HepG2 (cell line): ENCODE data around the gene MYO1G. TPM values are rescaled to one million over a fixed set of nuclear protein-coding genes. Genes with fewer than 3 reads are reported as not detected.

ENCODE experiments used
- ATAC-seq: fragments of 200-7000 bp; cut with Tn5 transposase; 3 replicates; pipeline ENCODE4 v1.9.1; 2020; ENCODE audit warnings: mild to moderate bottlenecking, moderate library complexity
- BruUV-seq: library from RNA; stranded (reverse); fragments of 400-500 nt; replicated peaks from 2 replicates; lab custom pipeline; 2021; lab: Mats Ljungman, UMichigan
- CTCF ChIA-PET: fragments of 300-600 bp; formaldehyde crosslinking; extraction: SDS; loops from one replicate; lab custom pipeline; 2021; ENCODE audit warnings: low total read pairs, inconsistent platforms, low intra/inter-chr PET ratio; lab: Yijun Ruan, JAX
- POLR2A ChIA-PET: fragments of 350-600 bp; sonication (Branson Sonifier 250); formaldehyde crosslinking; loops from one replicate; lab custom pipeline; 2020; ENCODE audit warnings: antibody characterized with exemption, inconsistent platforms; lab: Yijun Ruan, JAX
- DNase-seq: peaks from one replicate; pipeline ENCODE4 v3.0.0-alpha.2; 2015; ENCODE audit warnings: low spot score
- FAIRE-seq: peaks from 3 replicates; lab custom pipeline; 2011; peaks lifted over from hg19 to GRCh38; lab: Jason Lieb, UNC
- H2AFZ ChIP-seq: one replicate; pipeline ENCODE4 v1.6.1; 2011; ENCODE audit warnings: low read length, inconsistent platforms
- H3K27ac ChIP-seq: fragments of 300-600 bp; 3 replicates; pipeline ENCODE4 v1.8.0; 2011; ENCODE audit warnings: mixed run types, mild to moderate bottlenecking, mixed read lengths, low read length, inconsistent platforms; ENCODE audit not compliant: insufficient read depth; ENCODE audit errors: extremely low read length
- H3K27me3 ChIP-seq, 2 experiments: fragments of 200-600 bp in 1 of 2; 2 replicates in 1 of 2; 3 replicates in 1 of 2; pipeline versions ENCODE4 v1.6.0 to v1.8.0; 2011; ENCODE audit warnings: low read length in 2 of 2, mild to moderate bottlenecking in 2 of 2, moderate library complexity in 2 of 2, inconsistent platforms in 1 of 2; ENCODE audit not compliant: insufficient read depth in 2 of 2, control insufficient read depth in 1 of 2
- H3K36me3 ChIP-seq, 2 experiments: fragments of 200-600 bp in 1 of 2; replicated peaks in 1 of 2; 2 replicates in 1 of 2; 3 replicates in 1 of 2; pipeline versions ENCODE4 v1.5.1 to v1.8.0; 2011; ENCODE audit warnings: low read length in 2 of 2, inconsistent platforms in 1 of 2; ENCODE audit not compliant: insufficient read depth in 2 of 2, control insufficient read depth in 1 of 2
- H3K4me1 ChIP-seq: 2 replicates; pipeline ENCODE4 v1.5.1; 2012; ENCODE audit warnings: low read length, inconsistent platforms; ENCODE audit not compliant: insufficient read depth
- H3K4me2 ChIP-seq: 2 replicates; pipeline ENCODE4 v1.6.0; 2011; ENCODE audit warnings: low read depth, low read length, inconsistent platforms
- H3K4me3 ChIP-seq, 3 experiments: fragments of 200-600 bp in 1 of 3; sonication (generic), shearing (Covaris generic) in 1 of 3; replicated peaks in 1 of 3; 2 replicates each; pipeline ENCODE4 v1.5.1; 2011 to 2016; ENCODE audit warnings: low read length in 3 of 3, inconsistent platforms in 2 of 3, low read depth in 2 of 3, mild to moderate bottlenecking in 2 of 3, control low read depth in 1 of 3, mixed read lengths in 1 of 3; ENCODE audit not compliant: insufficient read depth in 1 of 3
- H3K79me2 ChIP-seq: one replicate; pipeline ENCODE4 v1.6.1; 2011; ENCODE audit warnings: low read length, inconsistent platforms; ENCODE audit not compliant: insufficient read depth
- H3K9ac ChIP-seq: 2 replicates; pipeline ENCODE4 v1.6.0; 2011; ENCODE audit warnings: mild to moderate bottlenecking, low read depth, low read length, inconsistent platforms; ENCODE audit not compliant: insufficient read depth
- H3K9me3 ChIP-seq: 2 replicates; pipeline ENCODE4 v1.5.1; 2012; ENCODE audit warnings: mild to moderate bottlenecking, low read length
- H4K20me1 ChIP-seq: 2 replicates; pipeline ENCODE4 v1.6.0; 2011; ENCODE audit warnings: inconsistent platforms, mild to moderate bottlenecking, low read length, moderate library complexity; ENCODE audit not compliant: insufficient read depth
- ISL2 ChIP-seq: sonication (generic); formaldehyde crosslinking; IDR thresholded peaks from 2 replicates; pipeline ENCODE4 v1.5.0; 2020; ENCODE audit warnings: missing genetic modification reagents
- KLF15 ChIP-seq: sonication (generic); formaldehyde crosslinking; IDR thresholded peaks from 2 replicates; pipeline ENCODE4 v1.8.1; 2023; ENCODE audit warnings: borderline replicate concordance, mild to moderate bottlenecking, inconsistent platforms, missing genetic modification reagents, mixed read lengths
- RXRA ChIP-seq: sonication (generic); formaldehyde crosslinking; IDR thresholded peaks from 2 replicates; pipeline ENCODE4 v1.5.1; 2020; ENCODE audit warnings: missing genetic modification reagents
- THAP11 ChIP-seq: IDR thresholded peaks from 2 replicates; pipeline ENCODE4 v1.6.1; 2016; ENCODE audit warnings: missing biosample characterization, missing genetic modification reagents
- ZBTB38 ChIP-seq: sonication (generic); formaldehyde crosslinking; IDR thresholded peaks from 2 replicates; pipeline ENCODE4 v1.5.1; 2020; ENCODE audit warnings: mild to moderate bottlenecking, missing genetic modification reagents
- ZFP36 ChIP-seq: fragments of 150-350 bp; IDR thresholded peaks from 2 replicates; pipeline ENCODE4 v1.6.1; 2018; ENCODE audit warnings: borderline replicate concordance, low read length, low read depth; ENCODE audit not compliant: partially characterized antibody
- ZMYM3 ChIP-seq: sonication (generic); formaldehyde crosslinking; IDR thresholded peaks from 2 replicates; pipeline ENCODE4 v1.5.1; 2020; ENCODE audit warnings: mild to moderate bottlenecking, missing genetic modification reagents
- ZNF446 ChIP-seq: sonication (generic); formaldehyde crosslinking; IDR thresholded peaks from 2 replicates; pipeline ENCODE4 v1.5.0; 2020; ENCODE audit warnings: mild to moderate bottlenecking, missing genetic modification reagents
- ZNF777 ChIP-seq: sonication (generic); formaldehyde crosslinking; IDR thresholded peaks from 2 replicates; pipeline ENCODE4 v1.4.0; 2020; ENCODE audit warnings: missing genetic modification reagents
- WGBS: methylation state at CpG from one replicate; pipeline ENCODE4 v1.1.6; 2017; ENCODE audit warnings: low lambda C conversion rate; 5-methylcytosine and 5-hydroxymethylcytosine counted together
- in situ Hi-C: cut with HindIII; loops from 2 replicates; pipeline ENCODE4 v1.10.0; 2017; ENCODE audit warnings: low pct_unique_long_range_greater_than_20kb; ENCODE audit not compliant: extremely low pct_ligation_motif_present
- intact Hi-C: fragments of 100-400 bp; cut with micrococcal nuclease; formaldehyde crosslinking; loops from one replicate; pipeline ENCODE4 v1.10.0; 2022; ENCODE audit not compliant: unreplicated experiment
- polyA plus RNA-seq, 8 experiments: library from polyadenylated mRNA; depleted of rRNA in 3 of 8; stranded (reverse) in 7 of 8; unstranded in 1 of 8; fragments of >200 nt; fragmentation: Illumina TruSeq in 4 of 8; extraction: Trizol in 4 of 8; gene quantifications; 2 replicates each; pipeline versions ENCODE4 v1.2.1 to v1.2.3, GENCODE V29; 2011 to 2016; ENCODE audit warnings: low read depth in 4 of 8, missing spikeins in 1 of 8, mixed read lengths in 1 of 8; ENCODE audit not compliant: insufficient read depth in 1 of 8
- total RNA-seq, 5 experiments: library from RNA; depleted of rRNA; stranded (reverse); fragments of >200 nt; fragmentation: Illumina TruSeq; extraction: Trizol; gene quantifications; 2 replicates each; pipeline ENCODE4 v1.2.3, GENCODE V29; 2016; ENCODE audit warnings: low read depth in 1 of 5
- TF ChIP-seq, protein P1 (sequence below): sonication (generic); formaldehyde crosslinking; IDR thresholded peaks from 2 replicates; pipeline ENCODE4 v1.8.0; 2022; ENCODE audit warnings: missing genetic modification reagents, mild to moderate bottlenecking, borderline replicate concordance
- TF ChIP-seq, protein P2 (sequence below): sonication (generic); formaldehyde crosslinking; IDR thresholded peaks from 2 replicates; pipeline ENCODE4 v1.8.0; 2022; ENCODE audit warnings: missing genetic modification reagents, low read depth, mild to moderate bottlenecking, borderline replicate concordance
- TF ChIP-seq, protein P3 (sequence below): IDR thresholded peaks from 2 replicates; pipeline ENCODE4 v1.6.1; 2016; ENCODE audit warnings: missing compliant biosample characterization, missing genetic modification reagents, borderline replicate concordance
- TF ChIP-seq, protein P4 (sequence below), 2 experiments: IDR thresholded peaks; 2 replicates each; pipeline ENCODE4 v1.6.1; 2011 to 2012; ENCODE audit warnings: low read length in 2 of 2, borderline replicate concordance in 1 of 2, low read depth in 1 of 2, mild to moderate bottlenecking in 1 of 2, moderate library complexity in 1 of 2

The MYO1G gene
- total and polyA plus RNA-seq, 2 of the 13 experiments (the other 11 are each of a cell fraction or from before 2014, with no cell fraction given), result 0.29 to 1.1 TPM

DNA sequence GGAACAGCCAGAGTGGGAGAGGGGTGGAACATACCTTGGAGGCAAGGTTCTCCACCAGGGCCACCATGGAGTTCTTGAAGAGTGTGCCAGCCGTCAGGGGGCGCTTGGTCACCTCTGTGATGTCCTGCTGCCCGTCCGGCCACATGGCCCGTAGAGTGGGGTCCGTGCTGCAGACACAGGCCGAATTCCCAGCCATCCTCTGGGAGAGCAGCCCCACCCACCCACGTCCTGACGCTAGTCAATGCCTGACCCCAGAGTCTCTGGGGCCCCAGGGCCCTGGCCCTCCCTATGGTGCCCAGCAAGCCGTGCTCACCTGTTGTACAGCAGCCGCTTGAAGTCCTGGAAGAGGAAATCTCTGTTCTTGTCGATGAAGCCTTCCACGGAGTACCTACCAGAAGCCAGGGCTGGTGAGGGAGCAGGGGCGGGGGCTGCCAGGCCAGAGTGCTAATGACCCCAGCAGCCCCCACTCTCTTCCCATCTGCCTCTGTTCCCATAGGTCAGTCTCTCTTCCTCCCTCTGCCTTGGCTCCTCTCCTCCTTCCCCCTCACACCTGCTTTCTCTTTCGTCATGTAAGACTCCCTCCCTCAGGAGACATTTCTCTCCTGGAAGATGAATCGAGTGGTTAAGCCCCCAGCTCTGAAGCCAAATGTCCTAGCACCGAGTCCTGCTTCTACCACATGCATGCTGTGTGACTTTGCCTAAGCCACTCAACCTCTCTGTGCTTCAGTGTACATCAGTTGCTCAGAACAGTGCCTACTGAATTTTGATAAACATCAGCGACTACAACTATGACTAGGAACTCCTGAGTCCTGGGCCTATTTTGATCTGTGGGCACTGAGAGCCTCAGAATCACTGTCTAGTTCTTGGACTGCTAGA is 11.0 kb downstream of the MYO1G start:
- Histone ChIP-seq H3K4me1 (peaks cover 59% of the 10 kb centered on the region), H3K9me3 (no peaks in the 10 kb centered on the region), H3K4me3 (peak overlapping the region; percentile 20 to 48 (median 28); a peak in 3 of 6 replicates), H3K27me3 (0 out of 5 replicates have a peak, but pooled peaks cover 0 to 5% of the 10 kb centered on the region in 2 experiments), H3K9ac (0 out of 2 replicates have a peak overlapping the region, but pooled peaks have one; percentile 7), H3K79me2 (no peaks in the 10 kb centered on the region), H3K27ac (no peak overlapping the region), H4K20me1 (no peaks in the 10 kb centered on the region), H2AFZ (peak overlapping the region; percentile 66), H3K4me2 (peak overlapping the region; percentile 72), H3K36me3 (no peaks in the 10 kb centered on the region)
- BruUV-seq, result no TSS peak
- in situ Hi-C loops, result loop anchor here (5.0 to 25.0 kb wide), 2 partner anchors 169 to 294 kb away; no protein-coding TSS in a partner anchor
- FAIRE-seq, result peak; percentile 30
- ATAC-seq, result peak; percentile 74
- POLR2A ChIA-PET, result no interaction called here
- peak; percentile 68 for DNase-seq
- 44% methylated on average over 4 of the region's 18 CpGs for WGBS
- intact Hi-C loops, result loop anchor here (1.0 kb wide), 1 partner anchor 168 kb away; no protein-coding TSS in a partner anchor
- CTCF ChIA-PET, result interaction anchor here (5.0 kb wide), 1 partner anchor 168 kb away, joined by 35 read pairs; no protein-coding TSS in a partner anchor
- peak; percentile 40; the same call in 1 of the 2 replicates for TF ChIP-seq ZBTB38 (CRISPR knock-in tag)
- TF ChIP-seq THAP11 (CRISPR knock-in tag), result 0 out of 2 replicates have a peak, but pooled peaks have one; percentile 32
- TF ChIP-seq ISL2 (CRISPR knock-in tag), result 0 out of 2 replicates have a peak, but pooled peaks have one; percentile 26
- TF ChIP-seq, protein P1, sequence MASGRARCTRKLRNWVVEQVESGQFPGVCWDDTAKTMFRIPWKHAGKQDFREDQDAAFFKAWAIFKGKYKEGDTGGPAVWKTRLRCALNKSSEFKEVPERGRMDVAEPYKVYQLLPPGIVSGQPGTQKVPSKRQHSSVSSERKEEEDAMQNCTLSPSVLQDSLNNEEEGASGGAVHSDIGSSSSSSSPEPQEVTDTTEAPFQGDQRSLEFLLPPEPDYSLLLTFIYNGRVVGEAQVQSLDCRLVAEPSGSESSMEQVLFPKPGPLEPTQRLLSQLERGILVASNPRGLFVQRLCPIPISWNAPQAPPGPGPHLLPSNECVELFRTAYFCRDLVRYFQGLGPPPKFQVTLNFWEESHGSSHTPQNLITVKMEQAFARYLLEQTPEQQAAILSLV (CRISPR knock-in tag), result 0 out of 2 replicates have a peak, but pooled peaks have one; percentile 60
- TF ChIP-seq KLF15, result no peak
- no peak for TF ChIP-seq ZNF446 (CRISPR knock-in tag)
- peak; percentile 96 for TF ChIP-seq ZMYM3 (CRISPR knock-in tag)
- TF ChIP-seq, protein P2, sequence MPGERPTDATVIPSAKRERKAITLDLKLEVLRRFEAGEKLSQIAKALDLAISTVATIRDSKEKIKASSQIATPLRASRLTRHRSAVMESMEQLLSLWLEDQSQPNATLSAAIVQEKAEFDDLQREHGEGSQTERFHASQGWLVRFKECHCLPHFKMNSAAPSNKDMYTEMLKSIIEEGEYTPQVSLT (CRISPR knock-in tag), result no peak
- TF ChIP-seq, protein P3, sequence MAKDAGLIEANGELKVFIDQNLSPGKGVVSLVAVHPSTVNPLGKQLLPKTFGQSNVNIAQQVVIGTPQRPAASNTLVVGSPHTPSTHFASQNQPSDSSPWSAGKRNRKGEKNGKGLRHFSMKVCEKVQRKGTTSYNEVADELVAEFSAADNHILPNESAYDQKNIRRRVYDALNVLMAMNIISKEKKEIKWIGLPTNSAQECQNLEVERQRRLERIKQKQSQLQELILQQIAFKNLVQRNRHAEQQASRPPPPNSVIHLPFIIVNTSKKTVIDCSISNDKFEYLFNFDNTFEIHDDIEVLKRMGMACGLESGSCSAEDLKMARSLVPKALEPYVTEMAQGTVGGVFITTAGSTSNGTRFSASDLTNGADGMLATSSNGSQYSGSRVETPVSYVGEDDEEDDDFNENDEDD (CRISPR knock-in tag), result peak; percentile 53; the same call in 1 of the 2 replicates
- peak; percentile 16; the same call in 1 of the 2 replicates for TF ChIP-seq RXRA
- peak; percentile 55 for TF ChIP-seq ZFP36
- TF ChIP-seq, protein P4, sequence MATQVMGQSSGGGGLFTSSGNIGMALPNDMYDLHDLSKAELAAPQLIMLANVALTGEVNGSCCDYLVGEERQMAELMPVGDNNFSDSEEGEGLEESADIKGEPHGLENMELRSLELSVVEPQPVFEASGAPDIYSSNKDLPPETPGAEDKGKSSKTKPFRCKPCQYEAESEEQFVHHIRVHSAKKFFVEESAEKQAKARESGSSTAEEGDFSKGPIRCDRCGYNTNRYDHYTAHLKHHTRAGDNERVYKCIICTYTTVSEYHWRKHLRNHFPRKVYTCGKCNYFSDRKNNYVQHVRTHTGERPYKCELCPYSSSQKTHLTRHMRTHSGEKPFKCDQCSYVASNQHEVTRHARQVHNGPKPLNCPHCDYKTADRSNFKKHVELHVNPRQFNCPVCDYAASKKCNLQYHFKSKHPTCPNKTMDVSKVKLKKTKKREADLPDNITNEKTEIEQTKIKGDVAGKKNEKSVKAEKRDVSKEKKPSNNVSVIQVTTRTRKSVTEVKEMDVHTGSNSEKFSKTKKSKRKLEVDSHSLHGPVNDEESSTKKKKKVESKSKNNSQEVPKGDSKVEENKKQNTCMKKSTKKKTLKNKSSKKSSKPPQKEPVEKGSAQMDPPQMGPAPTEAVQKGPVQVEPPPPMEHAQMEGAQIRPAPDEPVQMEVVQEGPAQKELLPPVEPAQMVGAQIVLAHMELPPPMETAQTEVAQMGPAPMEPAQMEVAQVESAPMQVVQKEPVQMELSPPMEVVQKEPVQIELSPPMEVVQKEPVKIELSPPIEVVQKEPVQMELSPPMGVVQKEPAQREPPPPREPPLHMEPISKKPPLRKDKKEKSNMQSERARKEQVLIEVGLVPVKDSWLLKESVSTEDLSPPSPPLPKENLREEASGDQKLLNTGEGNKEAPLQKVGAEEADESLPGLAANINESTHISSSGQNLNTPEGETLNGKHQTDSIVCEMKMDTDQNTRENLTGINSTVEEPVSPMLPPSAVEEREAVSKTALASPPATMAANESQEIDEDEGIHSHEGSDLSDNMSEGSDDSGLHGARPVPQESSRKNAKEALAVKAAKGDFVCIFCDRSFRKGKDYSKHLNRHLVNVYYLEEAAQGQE (IDR thresholded peaks at IDR 0.05; ENCODE audit: borderline replicate concordance in 1 of 2, low read depth in 1 of 2, low read length in 2 of 2), result no peak
- TF ChIP-seq ZNF777, result peak; percentile 63
